GM10266 (cell line): ENCODE results near the gene WDR20.

ENCODE experiments used
- DNase-seq: peaks from one replicate; pipeline ENCODE4 v3.0.0; 2012; ENCODE audit errors: extremely low spot score
- CTCF ChIP-seq: IDR thresholded peaks from 2 replicates; pipeline ENCODE4 v1.5.1; 2012; ENCODE audit warnings: mild to moderate bottlenecking, low read depth; ENCODE audit not compliant: control insufficient read depth, insufficient read depth; ENCODE audit errors: missing control alignments

Gene WDR20

GRCh38 chr14:102138535-102138934 is 1.2 kb upstream of the WDR20 start:
- DNase-seq: no peak
- TF ChIP-seq CTCF: no peak

- DNase-seq: no peak
- TF ChIP-seq CTCF: no peak
Measured at GRCh38 chr14:102138961-102139285, 774 bp upstream of the WDR20 start.

GRCh38 chr14:102140027-102140749 is 491 bp downstream of the WDR20 start:
- DNase-seq: peak; percentile 33
- no peak for TF ChIP-seq CTCF

- TF ChIP-seq CTCF: no peak
- DNase-seq: no peak
Measured at GRCh38 chr14:102140750-102141145, 1.1 kb downstream of the WDR20 start.

GRCh38 chr14:102141797-102142196 is 2.1 kb downstream of the WDR20 start:
- TF ChIP-seq CTCF: no peak
- no peak for DNase-seq

GRCh38 chr14:102144914-102145313 is 5.2 kb downstream of the WDR20 start:
- no peak for TF ChIP-seq CTCF
- DNase-seq: no peak

- no peak for DNase-seq
- no peak for TF ChIP-seq CTCF
Measured at GRCh38 chr14:102145395-102145794, 5.7 kb downstream of the WDR20 start.
